ENCODE data around the gene C5orf58.

C5orf58 gene

GRCh38 chr5:170256571-170256970 lies 23.8 kb downstream of the C5orf58 start:
- no peak for DNase-seq (ENCODE audit: low read depth in 3 of 3)

GRCh38 chr5:170257370-170257769 lies 24.6 kb downstream of the C5orf58 start:
- no peak for DNase-seq (ENCODE audit: low read depth in 3 of 3)

GRCh38 chr5:170261528-170262043 lies 28.8 kb downstream of the C5orf58 start:
- DNase-seq (ENCODE audit: low read depth in 3 of 3): no peak

- no peak for DNase-seq (ENCODE audit: low read depth in 3 of 3)
Observed at GRCh38 chr5:170262061-170263045, 29.6 kb downstream of the C5orf58 start.

GRCh38 chr5:170263906-170264305 lies 31.1 kb downstream of the C5orf58 start:
- DNase-seq (ENCODE audit: low read depth in 3 of 3): no peak

- DNase-seq (ENCODE audit: low read depth in 3 of 3): no peak
Observed at GRCh38 chr5:170265522-170265921, 32.7 kb downstream of the C5orf58 start.

- no peak for DNase-seq (ENCODE audit: low read depth in 3 of 3)
Observed at GRCh38 chr5:170266570-170267381, 34.0 kb downstream of the C5orf58 start.

GRCh38 chr5:170267431-170268152 lies 34.8 kb downstream of the C5orf58 start:
- DNase-seq (ENCODE audit: low read depth in 3 of 3): peak; percentile 49 to 59 (median 58)

- DNase-seq (ENCODE audit: low read depth in 3 of 3): no peak
Observed at GRCh38 chr5:170268153-170268689, 35.4 kb downstream of the C5orf58 start.

- no peak for DNase-seq (ENCODE audit: low read depth in 3 of 3)
Observed at GRCh38 chr5:170268884-170269283, 36.1 kb downstream of the C5orf58 start.

GRCh38 chr5:170269579-170269978 lies 36.8 kb downstream of the C5orf58 start:
- DNase-seq (ENCODE audit: low read depth in 3 of 3): no peak

- no peak for DNase-seq (ENCODE audit: low read depth in 3 of 3)
Observed at GRCh38 chr5:170270293-170271069, 37.7 kb downstream of the C5orf58 start.

GRCh38 chr5:170273968-170274710 lies 41.4 kb downstream of the C5orf58 start:
- peak in 2 of 3 experiments; percentile 30 to 39 for DNase-seq (ENCODE audit: low read depth in 3 of 3)

- no peak for DNase-seq (ENCODE audit: low read depth in 3 of 3)
Observed at GRCh38 chr5:170275376-170275994, 42.7 kb downstream of the C5orf58 start.

- no peak for DNase-seq (ENCODE audit: low read depth in 3 of 3)
Observed at GRCh38 chr5:170276140-170276539, 43.4 kb downstream of the C5orf58 start.

- DNase-seq (ENCODE audit: low read depth in 3 of 3): no peak
Observed at GRCh38 chr5:170277867-170278281, 45.1 kb downstream of the C5orf58 start.

- DNase-seq (ENCODE audit: low read depth in 3 of 3): peak; percentile 52 to 74 (median 62)
Observed at GRCh38 chr5:170278611-170279458, 46.0 kb downstream of the C5orf58 start.

- no peak for DNase-seq (ENCODE audit: low read depth in 3 of 3)
Observed at GRCh38 chr5:170279459-170279817, 46.7 kb downstream of the C5orf58 start.
